Smooth muscle cell of bladder (primary cell): ENCODE measurements around the gene GFRA3. TPM values are rescaled to one million over a fixed set of nuclear protein-coding genes. Genes with fewer than 3 reads are reported as not detected.

ENCODE experiments used
- total RNA-seq: library from RNA; depleted of rRNA; stranded (reverse); fragments of >200 nt; gene quantifications from 2 replicates; pipeline ENCODE4 v1.2.3, GENCODE V29; 2014

GFRA3 gene, protein sequence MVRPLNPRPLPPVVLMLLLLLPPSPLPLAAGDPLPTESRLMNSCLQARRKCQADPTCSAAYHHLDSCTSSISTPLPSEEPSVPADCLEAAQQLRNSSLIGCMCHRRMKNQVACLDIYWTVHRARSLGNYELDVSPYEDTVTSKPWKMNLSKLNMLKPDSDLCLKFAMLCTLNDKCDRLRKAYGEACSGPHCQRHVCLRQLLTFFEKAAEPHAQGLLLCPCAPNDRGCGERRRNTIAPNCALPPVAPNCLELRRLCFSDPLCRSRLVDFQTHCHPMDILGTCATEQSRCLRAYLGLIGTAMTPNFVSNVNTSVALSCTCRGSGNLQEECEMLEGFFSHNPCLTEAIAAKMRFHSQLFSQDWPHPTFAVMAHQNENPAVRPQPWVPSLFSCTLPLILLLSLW
- not detected in 2 replicates for total RNA-seq

GRCh38 chr5:138274189-138274853 lies at the start of gene GFRA3:
Gene GFRA3, minus strand, starts transcription at chr5:138274621. Its CDS starts 197 bp downstream, at chr5:138274424.

DNA sequence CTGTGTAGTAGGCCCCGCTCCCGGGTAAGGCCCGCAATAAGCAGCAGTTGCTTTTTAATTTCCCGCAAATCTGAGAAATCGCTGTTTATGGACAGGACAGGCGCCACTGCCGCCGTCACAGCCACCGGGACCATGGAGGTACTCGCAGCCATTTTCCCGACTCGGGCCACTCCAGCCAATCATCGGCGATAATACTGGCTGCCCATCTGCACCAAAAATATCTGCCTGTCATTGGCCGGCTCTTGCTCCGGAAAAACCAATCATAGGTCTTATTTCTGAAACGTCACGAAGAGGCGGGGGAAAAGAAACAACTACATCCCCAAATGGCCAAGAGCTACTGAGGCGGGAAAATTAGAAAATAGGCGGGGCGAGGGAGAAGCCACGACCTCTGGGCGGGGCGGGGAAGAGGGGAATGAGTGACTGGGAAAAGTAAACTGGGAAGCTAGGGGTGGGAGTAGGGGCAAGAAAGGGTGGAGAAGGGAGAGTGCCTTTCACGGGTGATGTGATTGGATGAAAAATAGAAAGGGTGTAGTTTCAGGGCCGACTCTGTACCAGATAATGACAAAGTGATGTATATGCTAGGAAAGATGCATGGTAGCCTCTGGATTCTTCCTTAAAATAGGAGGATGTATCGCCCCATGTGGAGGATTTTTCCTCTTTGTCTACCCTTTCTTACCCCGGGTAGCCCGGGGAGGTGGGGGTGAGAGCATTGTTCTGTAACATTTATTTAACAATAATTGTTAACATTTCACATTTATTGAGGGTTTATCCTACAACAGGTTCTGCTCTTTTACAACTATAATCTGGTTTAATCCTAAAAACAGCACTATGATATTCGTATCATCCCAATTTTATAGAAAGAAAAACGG lies 61.0 kb downstream of the GFRA3 start, which contains the start of gene CDC23:
CDC23 (minus strand) TSS at position 163 of the 869 bp plus-strand sequence; CDS start at position 152, 11 bp downstream.

Other genes starting within 250 kb of the GFRA3 start
- gene FAM13B, start 241.5 kb downstream of the GFRA3 start, total RNA-seq: 9.1 and 13.1 TPM in 2 replicates
- not detected in 2 replicates for gene WNT8A, start 190.6 kb downstream of the GFRA3 start, total RNA-seq
- 1.6 and 2.1 TPM in 2 replicates for gene NME5, start 135.2 kb downstream of the GFRA3 start, total RNA-seq
- gene BRD8, start 96.0 kb downstream of the GFRA3 start, total RNA-seq: 28.0 and 28.4 TPM in 2 replicates
- gene KIF20A, start 95.5 kb downstream of the GFRA3 start, total RNA-seq: 8.8 and 9.1 TPM in 2 replicates
- gene CDC23, start 61.3 kb downstream of the GFRA3 start, total RNA-seq: 19.1 and 20.3 TPM in 2 replicates
- 0.55 and 1.1 TPM in 2 replicates for gene CDC25C, start 57.2 kb upstream of the GFRA3 start, total RNA-seq
- gene FAM53C, start 63.6 kb upstream of the GFRA3 start, total RNA-seq: 23.8 and 27.4 TPM in 2 replicates
- 33.3 and 36.3 TPM in 2 replicates for gene KDM3B, start 78.1 kb upstream of the GFRA3 start, total RNA-seq
- 16.2 and 17.5 TPM in 2 replicates for gene REEP2, start 164.4 kb upstream of the GFRA3 start, total RNA-seq
- gene EGR1, start 190.9 kb upstream of the GFRA3 start, total RNA-seq: 0.85 and 1.9 TPM in 2 replicates